ENCODE data around the gene KCNJ5.

Gene KCNJ5

DNA sequence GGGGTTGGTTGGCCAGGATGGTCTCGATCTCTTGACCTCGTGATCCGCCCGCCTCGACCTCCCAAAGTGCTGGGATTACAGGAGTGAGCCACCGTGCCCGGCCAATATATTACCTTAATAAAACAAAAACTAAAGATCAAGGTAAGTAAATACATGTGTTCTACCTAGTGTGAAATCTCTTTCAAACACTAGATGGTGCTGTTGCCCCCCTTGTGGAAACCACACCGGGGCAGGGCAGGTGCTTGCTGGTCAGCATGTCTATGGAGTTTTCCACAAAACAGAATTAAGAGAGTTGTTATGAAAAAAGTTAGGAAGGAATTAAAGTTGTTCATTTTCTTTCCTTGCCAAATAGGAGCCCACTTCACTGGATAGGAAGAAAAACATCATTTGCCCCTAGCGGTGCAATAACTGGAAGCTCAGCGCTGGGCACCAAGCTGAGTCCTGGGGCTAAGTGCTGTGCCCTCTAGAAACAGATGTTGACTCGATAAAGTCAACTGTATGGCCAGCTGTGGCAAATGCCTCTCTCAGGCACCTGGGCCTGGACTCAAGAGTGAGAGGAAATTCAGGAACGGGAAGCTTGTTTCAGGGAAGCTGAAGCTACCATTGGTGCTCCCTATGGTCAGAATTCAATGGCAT is 6.3 kb upstream of the KCNJ5 start:
- no peak overlapping the region for H3K27ac ChIP-seq (ENCODE audit: low read length)
- H3K4me2 ChIP-seq (ENCODE audit: insufficient read depth, low read length): no peak overlapping the region
- H3K4me1 ChIP-seq (ENCODE audit: insufficient read depth, low read length): no peaks in the 10 kb centered on the region
- DNase-seq: peak; percentile 63
- H3K9ac ChIP-seq (ENCODE audit: low read depth, low read length): no peak overlapping the region
- TF ChIP-seq, protein P1, sequence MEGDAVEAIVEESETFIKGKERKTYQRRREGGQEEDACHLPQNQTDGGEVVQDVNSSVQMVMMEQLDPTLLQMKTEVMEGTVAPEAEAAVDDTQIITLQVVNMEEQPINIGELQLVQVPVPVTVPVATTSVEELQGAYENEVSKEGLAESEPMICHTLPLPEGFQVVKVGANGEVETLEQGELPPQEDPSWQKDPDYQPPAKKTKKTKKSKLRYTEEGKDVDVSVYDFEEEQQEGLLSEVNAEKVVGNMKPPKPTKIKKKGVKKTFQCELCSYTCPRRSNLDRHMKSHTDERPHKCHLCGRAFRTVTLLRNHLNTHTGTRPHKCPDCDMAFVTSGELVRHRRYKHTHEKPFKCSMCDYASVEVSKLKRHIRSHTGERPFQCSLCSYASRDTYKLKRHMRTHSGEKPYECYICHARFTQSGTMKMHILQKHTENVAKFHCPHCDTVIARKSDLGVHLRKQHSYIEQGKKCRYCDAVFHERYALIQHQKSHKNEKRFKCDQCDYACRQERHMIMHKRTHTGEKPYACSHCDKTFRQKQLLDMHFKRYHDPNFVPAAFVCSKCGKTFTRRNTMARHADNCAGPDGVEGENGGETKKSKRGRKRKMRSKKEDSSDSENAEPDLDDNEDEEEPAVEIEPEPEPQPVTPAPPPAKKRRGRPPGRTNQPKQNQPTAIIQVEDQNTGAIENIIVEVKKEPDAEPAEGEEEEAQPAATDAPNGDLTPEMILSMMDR (IDR thresholded peaks at IDR 0.05; ENCODE audit: borderline replicate concordance, extremely low read depth, low read length, poor library complexity, severe bottlenecking): peak; percentile 79
- TF ChIP-seq EZH2 (IDR thresholded peaks at IDR 0.05; ENCODE audit: borderline replicate concordance, low read depth, low read length, severe bottlenecking): no peak
- H3K4me3 ChIP-seq (ENCODE audit: low read depth in 1 of 2, low read length in 2 of 2): no peak overlapping the region
- H3K79me2 ChIP-seq (ENCODE audit: insufficient read depth, low read length): no peaks in the 10 kb centered on the region
- no peaks in the 10 kb centered on the region for H3K9me3 ChIP-seq (ENCODE audit: insufficient read depth, low read length, severe bottlenecking)
- ATAC-seq (ENCODE audit: insufficient read depth, low read depth): peak; percentile 84
- no peak overlapping the region for H2AFZ ChIP-seq (ENCODE audit: low read depth, low read length)
- H4K20me1 ChIP-seq (ENCODE audit: insufficient read depth, low read length): no peaks in the 10 kb centered on the region
- H3K36me3 ChIP-seq (ENCODE audit: insufficient read depth, low read length): no peaks in the 10 kb centered on the region
- peaks cover 7% of the 10 kb centered on the region for H3K27me3 ChIP-seq (ENCODE audit: insufficient read depth, low read length, poor library complexity)

DNA sequence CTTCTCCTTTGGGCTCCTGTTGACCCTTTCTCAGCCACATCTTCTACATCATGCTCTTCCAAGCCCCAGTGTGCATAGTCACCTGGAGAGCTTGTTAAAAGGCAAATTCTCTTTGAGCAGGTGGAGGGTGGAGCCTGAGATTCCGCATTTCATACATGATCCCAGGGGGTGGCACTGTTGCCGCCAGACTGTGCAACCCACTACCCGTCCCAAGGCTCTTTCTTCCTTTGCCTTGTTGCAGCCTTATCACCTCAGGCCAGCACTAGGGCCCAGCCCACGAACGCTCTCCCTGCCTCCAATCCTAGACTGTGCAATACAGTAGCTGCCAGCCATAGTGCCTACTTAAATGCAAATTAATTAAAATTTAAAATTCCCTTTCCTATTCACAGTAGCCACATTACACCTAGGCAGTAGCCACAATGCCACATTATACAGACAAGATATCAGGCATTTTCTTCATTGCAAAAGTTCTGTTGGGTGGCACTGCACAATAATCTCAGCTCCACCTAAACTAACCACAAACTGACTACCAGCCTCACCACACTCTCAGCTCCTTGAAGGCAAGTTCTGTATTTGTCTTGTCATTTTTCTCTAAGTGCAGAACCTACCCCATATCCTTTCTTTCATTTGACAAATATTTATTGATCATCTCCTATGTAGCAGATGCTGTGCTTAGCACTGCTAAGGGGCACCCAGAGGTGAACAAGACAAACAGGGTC is 4.6 kb upstream of the KCNJ5 start:
- Histone ChIP-seq H4K20me1 (ENCODE audit: insufficient read depth, low read length) (no peaks in the 10 kb centered on the region), H3K4me1 (ENCODE audit: insufficient read depth, low read length) (no peaks in the 10 kb centered on the region), H3K27ac (ENCODE audit: low read length) (no peak overlapping the region), H3K27me3 (ENCODE audit: insufficient read depth, low read length, poor library complexity) (no peaks in the 10 kb centered on the region), H3K4me2 (ENCODE audit: insufficient read depth, low read length) (no peak overlapping the region), H2AFZ (ENCODE audit: low read depth, low read length) (no peak overlapping the region), H3K9me3 (ENCODE audit: insufficient read depth, low read length, severe bottlenecking) (no peaks in the 10 kb centered on the region), H3K4me3 (ENCODE audit: low read depth in 1 of 2, low read length in 2 of 2) (no peak overlapping the region), H3K79me2 (ENCODE audit: insufficient read depth, low read length) (no peaks in the 10 kb centered on the region), H3K9ac (ENCODE audit: low read depth, low read length) (no peak overlapping the region), H3K36me3 (ENCODE audit: insufficient read depth, low read length) (no peaks in the 10 kb centered on the region)
- DNase-seq (no peak), ATAC-seq (ENCODE audit: insufficient read depth, low read depth) (peak; percentile 67)
- TF ChIP-seq, protein P1 (IDR thresholded peaks at IDR 0.05; ENCODE audit: borderline replicate concordance, extremely low read depth, low read length, poor library complexity, severe bottlenecking): peak; percentile 49
- no peak for TF ChIP-seq EZH2 (IDR thresholded peaks at IDR 0.05; ENCODE audit: borderline replicate concordance, low read depth, low read length, severe bottlenecking)

DNA sequence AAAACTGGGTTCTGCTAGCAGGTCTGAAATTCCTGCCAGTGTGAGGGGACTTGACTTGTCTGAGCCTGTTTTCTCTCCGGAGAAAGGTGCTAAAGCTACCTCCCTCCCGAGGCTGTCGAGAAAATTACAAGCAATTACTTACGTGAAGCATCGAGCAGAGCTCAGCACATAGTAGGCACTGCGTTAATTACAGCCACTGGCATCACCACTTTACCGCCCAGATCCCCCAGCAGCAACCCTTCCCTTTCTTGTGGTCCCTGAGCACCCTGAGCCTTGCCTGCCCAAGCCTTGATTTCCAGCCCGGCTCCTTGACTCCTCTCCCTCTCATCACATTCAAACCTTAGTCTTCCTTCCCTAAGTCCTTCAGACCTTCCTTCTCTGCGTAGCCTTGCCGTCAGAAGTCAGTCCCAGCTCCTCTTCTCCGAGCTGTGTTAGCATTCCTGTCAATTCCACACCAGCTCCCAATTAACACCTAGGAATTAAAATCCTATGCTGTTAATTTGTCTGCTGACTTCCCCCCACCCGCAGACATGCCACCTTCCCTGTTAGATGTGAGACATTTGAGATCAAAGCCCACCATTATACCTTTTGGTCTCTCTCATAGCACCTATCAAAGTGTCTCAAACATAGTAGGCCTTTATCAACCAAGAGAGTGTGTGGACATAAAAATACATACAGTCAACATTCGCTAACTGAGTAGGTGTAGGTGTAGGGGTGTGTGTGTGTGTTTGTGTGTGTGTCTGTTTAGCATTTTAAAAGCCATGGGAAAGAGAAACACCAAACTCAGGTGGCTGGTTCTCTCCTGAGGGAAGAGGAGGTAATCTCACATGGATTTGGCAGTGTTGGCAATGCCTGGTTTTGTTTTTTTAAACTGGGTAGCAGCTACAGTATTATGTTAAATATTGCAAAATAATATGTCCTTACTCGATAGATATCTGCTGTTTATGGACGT is 2.8 kb upstream of the KCNJ5 start:
- H3K79me2 ChIP-seq (ENCODE audit: insufficient read depth, low read length): no peaks in the 10 kb centered on the region
- H3K27ac ChIP-seq (ENCODE audit: low read length): no peak overlapping the region
- no peaks in the 10 kb centered on the region for H3K9me3 ChIP-seq (ENCODE audit: insufficient read depth, low read length, severe bottlenecking)
- no peak for TF ChIP-seq EZH2 (IDR thresholded peaks at IDR 0.05; ENCODE audit: borderline replicate concordance, low read depth, low read length, severe bottlenecking)
- TF ChIP-seq, protein P1 (IDR thresholded peaks at IDR 0.05; ENCODE audit: borderline replicate concordance, extremely low read depth, low read length, poor library complexity, severe bottlenecking): no peak
- H4K20me1 ChIP-seq (ENCODE audit: insufficient read depth, low read length): no peaks in the 10 kb centered on the region
- H3K9ac ChIP-seq (ENCODE audit: low read depth, low read length): no peak overlapping the region
- H3K36me3 ChIP-seq (ENCODE audit: insufficient read depth, low read length): no peaks in the 10 kb centered on the region
- DNase-seq (no peak), ATAC-seq (ENCODE audit: insufficient read depth, low read depth) (no peak)
- H3K4me2 ChIP-seq (ENCODE audit: insufficient read depth, low read length): no peak overlapping the region
- no peaks in the 10 kb centered on the region for H3K27me3 ChIP-seq (ENCODE audit: insufficient read depth, low read length, poor library complexity)
- no peaks in the 10 kb centered on the region for H3K4me1 ChIP-seq (ENCODE audit: insufficient read depth, low read length)
- H3K4me3 ChIP-seq (ENCODE audit: low read depth in 1 of 2, low read length in 2 of 2): no peak overlapping the region
- H2AFZ ChIP-seq (ENCODE audit: low read depth, low read length): no peak overlapping the region
